Measurements from ENCODE around the gene MBOAT7. TPM values are rescaled to one million over a fixed set of nuclear protein-coding genes. Genes with fewer than 3 reads are reported as not detected.

MBOAT7 gene
- total and polyA plus RNA-seq, 2 donors (not counting 3 experiments of a cell fraction or from before 2014, with no cell fraction given): 204 to 218 TPM

DNA sequence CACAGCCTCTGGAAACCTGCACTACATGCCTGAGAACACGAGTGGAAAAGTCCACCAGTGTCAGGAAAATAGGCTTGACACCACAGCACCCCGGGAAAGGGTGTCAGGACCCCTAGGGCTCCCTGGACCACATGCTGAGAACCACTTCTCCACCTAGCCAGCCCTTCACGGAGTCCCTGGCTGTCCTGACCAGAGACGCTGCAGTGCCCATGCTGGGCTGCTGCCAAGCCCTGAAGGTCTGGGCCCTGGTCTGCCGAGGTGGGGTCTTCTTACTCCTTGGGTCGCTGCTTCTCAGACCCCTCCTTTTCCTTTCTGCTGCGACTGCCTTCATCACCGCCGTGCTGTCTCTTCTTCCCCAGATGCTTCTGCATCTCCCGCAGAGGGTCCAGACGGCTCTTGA is 32.9 kb downstream of the MBOAT7 start:
- Histone ChIP-seq H3K9me1 (replicated peaks; ENCODE audit: control insufficient read depth, extremely low read depth, insufficient read depth, low read length) (no peaks in the 10 kb centered on the region), H3K27ac (ENCODE audit: insufficient read depth, low read depth, low read length) (no peak overlapping the region), H3K36me3 (ENCODE audit: control insufficient read depth in 2 of 2, extremely low read depth in 1 of 2, insufficient read depth in 2 of 2, low read length in 2 of 2) (peaks cover 11 to 50% of the 10 kb centered on the region in 2 experiments), H3K9me3 (replicated peaks; ENCODE audit: control insufficient read depth, insufficient read depth, low read length) (no peaks in the 10 kb centered on the region), H3K4me2 (ENCODE audit: insufficient read depth, low read length) (no peak overlapping the region), H3K27me3 (ENCODE audit: control insufficient read depth in 2 of 2, insufficient read depth in 2 of 2, low read length in 2 of 2) (no peaks in the 10 kb centered on the region), H2AFZ (ENCODE audit: low read depth, low read length) (no peak overlapping the region), H3K79me2 (ENCODE audit: control insufficient read depth, insufficient read depth, low read length) (peaks cover 4% of the 10 kb centered on the region), H4K20me1 (replicated peaks; ENCODE audit: control insufficient read depth, extremely low read depth, insufficient read depth, low read length) (no peaks in the 10 kb centered on the region), H3K9ac (replicated peaks; ENCODE audit: extremely low read depth, insufficient read depth, low read length) (no peak overlapping the region), H3K4me3 (replicated peaks in 1 of 3; ENCODE audit: insufficient read depth in 1 of 3, low read depth in 1 of 3, low read length in 3 of 3) (no peak overlapping the region), H3K4me1 (ENCODE audit: control insufficient read depth, extremely low read depth, insufficient read depth, low read length) (peaks cover 18% of the 10 kb centered on the region)
- BruUV-seq (replicated peaks): no TSS peak
- intact Hi-C loops (cut with micrococcal nuclease) (no loop called here), dilution Hi-C loops (cut with MboI; ENCODE audit: extremely low pct_ligation_motif_present, low sequenced_read_pairs) (no loop called here)
- ChIA-PET CTCF (no interaction called here), POLR2A (no interaction called here)
- TF ChIP-seq MYC (IDR thresholded peaks at IDR 0.05; ENCODE audit: low read depth, low read length): no peak
- TF ChIP-seq, protein P1, sequence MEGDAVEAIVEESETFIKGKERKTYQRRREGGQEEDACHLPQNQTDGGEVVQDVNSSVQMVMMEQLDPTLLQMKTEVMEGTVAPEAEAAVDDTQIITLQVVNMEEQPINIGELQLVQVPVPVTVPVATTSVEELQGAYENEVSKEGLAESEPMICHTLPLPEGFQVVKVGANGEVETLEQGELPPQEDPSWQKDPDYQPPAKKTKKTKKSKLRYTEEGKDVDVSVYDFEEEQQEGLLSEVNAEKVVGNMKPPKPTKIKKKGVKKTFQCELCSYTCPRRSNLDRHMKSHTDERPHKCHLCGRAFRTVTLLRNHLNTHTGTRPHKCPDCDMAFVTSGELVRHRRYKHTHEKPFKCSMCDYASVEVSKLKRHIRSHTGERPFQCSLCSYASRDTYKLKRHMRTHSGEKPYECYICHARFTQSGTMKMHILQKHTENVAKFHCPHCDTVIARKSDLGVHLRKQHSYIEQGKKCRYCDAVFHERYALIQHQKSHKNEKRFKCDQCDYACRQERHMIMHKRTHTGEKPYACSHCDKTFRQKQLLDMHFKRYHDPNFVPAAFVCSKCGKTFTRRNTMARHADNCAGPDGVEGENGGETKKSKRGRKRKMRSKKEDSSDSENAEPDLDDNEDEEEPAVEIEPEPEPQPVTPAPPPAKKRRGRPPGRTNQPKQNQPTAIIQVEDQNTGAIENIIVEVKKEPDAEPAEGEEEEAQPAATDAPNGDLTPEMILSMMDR (IDR thresholded peaks at IDR 0.05; ENCODE audit: extremely low read depth in 1 of 2, insufficient read depth in 1 of 2, low read depth in 1 of 2, low read length in 2 of 2): no peak
- no peak for TF ChIP-seq POLR2A (IDR thresholded peaks at IDR 0.05; ENCODE audit: low read depth, low read length)
- TF ChIP-seq JUN (IDR thresholded peaks at IDR 0.05; ENCODE audit: borderline replicate concordance, insufficient read depth, insufficient read length, low read depth): no peak
- no peak for TF ChIP-seq FOS (IDR thresholded peaks at IDR 0.05; ENCODE audit: borderline replicate concordance, insufficient read depth, low read length)
- TF ChIP-seq, protein P2, sequence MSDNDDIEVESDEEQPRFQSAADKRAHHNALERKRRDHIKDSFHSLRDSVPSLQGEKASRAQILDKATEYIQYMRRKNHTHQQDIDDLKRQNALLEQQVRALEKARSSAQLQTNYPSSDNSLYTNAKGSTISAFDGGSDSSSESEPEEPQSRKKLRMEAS (IDR thresholded peaks at IDR 0.05; ENCODE audit: insufficient read depth, insufficient read length): no peak
- TF ChIP-seq GATA2 (IDR thresholded peaks at IDR 0.05; ENCODE audit: insufficient read depth, insufficient read length, low read depth, low read length): no peak
- TF ChIP-seq EZH2 (IDR thresholded peaks at IDR 0.05; ENCODE audit: borderline replicate concordance, low read depth, low read length, severe bottlenecking): no peak
- TF ChIP-seq POLR2AphosphoS5 (IDR thresholded peaks at IDR 0.05; ENCODE audit: insufficient read depth, low read depth, low read length): no peak
- DNase-seq (ENCODE audit: low read depth, low spot score) (no peak), FAIRE-seq (no peak)
